DMS53 treated with DMSO at 0.1 percent for 48 hours (cell line): Measurements from ENCODE around the gene GEMIN7.

Source experiments
- DNase-seq: peaks from one replicate; lab custom pipeline; 2025; ENCODE audit not compliant: unreplicated experiment; lab: John Stamatoyannopoulos, UW

Gene GEMIN7

DNA sequence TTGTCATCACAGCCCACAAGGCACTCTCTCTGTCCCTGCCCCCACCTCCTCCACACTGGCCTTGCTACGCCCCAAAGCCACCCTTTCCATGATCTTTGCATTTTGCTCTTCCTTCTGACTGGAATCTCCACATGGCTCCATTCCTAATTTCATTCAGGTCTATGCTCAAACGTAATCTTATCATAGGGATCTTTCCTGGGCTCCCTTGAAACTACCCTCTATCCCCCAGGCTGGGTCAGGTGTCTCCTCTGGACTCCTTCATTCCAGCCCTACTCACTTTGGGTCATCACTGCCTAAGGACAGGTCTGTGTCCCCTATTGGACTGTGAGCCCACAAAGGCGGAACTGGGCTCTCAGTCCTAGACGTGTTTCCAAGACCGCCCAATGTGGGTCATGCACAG lies 3.1 kb downstream of the GEMIN7 start:
- DNase-seq = no peak

DNA sequence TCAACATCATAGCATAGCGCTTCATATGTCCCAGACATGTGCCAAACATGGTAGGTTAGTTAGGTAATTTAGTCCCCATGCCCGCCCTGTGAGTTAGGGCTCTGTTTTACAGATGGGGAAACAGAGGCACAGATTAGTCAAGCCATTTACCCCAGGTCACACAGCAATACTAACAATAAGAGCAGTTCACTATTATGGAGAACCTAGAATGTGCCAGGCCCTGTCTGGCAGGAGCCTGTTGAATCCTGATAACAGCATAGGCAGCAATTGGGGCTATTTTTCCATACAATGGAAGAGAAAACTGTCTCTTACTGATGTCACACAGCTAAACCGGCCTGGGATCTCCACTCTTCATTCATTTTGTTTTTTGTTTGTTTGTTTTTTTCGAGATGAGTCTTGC lies 7.4 kb downstream of the GEMIN7 start:
- DNase-seq = no peak

GRCh38 chr19:45087531-45087930 lies 8.5 kb downstream of the GEMIN7 start:
- no peak for DNase-seq

DNA sequence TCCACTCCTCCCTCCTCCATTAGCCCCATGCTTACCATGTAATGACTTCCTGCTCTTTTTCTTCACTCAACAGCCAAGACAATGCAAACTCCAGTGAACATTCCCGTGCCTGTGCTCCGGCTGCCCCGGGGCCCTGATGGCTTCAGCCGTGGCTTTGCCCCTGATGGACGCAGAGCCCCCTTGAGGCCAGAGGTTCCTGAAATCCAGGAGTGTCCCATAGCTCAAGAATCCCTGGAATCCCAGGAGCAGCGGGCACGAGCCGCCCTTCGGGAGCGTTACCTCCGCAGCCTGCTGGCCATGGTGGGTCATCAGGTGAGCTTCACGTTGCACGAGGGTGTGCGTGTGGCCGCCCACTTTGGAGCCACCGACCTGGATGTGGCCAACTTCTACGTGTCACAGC lies 11.0 kb downstream of the GEMIN7 start:
- DNase-seq = no peak

DNA sequence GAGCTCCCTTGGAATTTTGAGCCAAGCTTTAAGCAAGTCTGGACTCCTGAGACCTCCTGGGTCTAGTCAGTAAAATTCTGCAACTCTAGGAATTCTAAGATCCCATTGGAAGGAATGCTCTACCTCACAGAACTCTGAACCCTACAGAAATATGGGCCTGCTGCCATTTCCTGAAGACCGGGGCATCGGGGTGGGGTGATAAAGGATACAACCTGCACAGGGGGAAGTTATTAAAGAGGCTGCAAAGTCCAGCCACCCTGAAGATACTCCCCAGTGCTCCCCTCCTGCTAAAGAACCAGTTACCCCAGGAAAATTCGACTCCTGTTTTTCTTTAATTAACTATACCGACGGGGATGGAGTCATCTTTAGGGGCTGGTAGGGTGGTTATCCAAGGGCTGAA lies 11.5 kb downstream of the GEMIN7 start:
- no peak for DNase-seq

DNA sequence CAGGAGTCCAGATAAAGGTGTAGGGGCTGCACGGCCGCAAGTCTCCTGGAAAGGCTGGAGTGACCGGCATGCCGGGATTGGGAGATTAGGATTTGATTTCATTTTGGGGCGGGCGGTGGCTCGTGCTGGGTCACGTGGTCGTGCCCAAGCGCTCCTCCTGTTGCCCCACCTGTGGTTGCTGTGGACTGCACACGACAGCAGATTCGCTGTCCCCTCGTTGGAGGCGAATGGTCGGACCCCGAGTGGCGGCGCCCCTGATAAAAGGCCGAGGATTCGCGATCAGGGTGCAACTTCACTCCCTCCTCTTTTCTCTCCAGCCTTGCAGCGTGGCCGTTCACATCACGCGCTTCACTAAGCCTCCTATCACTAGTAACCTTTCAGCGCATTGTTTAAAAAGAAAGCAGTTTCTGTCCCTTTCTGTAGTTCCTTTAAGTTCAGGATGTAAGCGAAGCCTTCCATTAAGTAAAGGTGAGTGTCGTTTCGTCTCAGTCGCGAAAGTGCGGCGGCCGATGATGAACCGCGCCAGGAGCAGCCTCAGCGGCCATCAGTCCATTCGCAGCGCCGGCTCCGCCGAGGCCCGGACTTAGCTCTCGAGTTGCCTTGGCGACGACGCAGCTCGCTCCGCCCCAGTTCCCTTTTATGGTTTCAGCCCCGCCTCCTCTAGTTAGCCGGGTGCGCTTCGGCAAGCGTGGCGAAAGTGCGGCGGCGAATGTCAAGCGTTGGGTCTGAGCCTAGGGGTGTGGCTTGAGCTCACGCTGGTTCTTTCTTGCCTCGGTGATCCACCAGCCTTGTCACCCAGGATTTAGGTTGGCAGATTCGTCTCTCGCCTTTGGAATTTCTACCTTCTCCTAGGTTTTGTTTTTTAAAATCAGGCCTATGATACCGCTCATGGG lies 12.2 kb downstream of the GEMIN7 start:
- DNase-seq = peak; percentile 93

DNA sequence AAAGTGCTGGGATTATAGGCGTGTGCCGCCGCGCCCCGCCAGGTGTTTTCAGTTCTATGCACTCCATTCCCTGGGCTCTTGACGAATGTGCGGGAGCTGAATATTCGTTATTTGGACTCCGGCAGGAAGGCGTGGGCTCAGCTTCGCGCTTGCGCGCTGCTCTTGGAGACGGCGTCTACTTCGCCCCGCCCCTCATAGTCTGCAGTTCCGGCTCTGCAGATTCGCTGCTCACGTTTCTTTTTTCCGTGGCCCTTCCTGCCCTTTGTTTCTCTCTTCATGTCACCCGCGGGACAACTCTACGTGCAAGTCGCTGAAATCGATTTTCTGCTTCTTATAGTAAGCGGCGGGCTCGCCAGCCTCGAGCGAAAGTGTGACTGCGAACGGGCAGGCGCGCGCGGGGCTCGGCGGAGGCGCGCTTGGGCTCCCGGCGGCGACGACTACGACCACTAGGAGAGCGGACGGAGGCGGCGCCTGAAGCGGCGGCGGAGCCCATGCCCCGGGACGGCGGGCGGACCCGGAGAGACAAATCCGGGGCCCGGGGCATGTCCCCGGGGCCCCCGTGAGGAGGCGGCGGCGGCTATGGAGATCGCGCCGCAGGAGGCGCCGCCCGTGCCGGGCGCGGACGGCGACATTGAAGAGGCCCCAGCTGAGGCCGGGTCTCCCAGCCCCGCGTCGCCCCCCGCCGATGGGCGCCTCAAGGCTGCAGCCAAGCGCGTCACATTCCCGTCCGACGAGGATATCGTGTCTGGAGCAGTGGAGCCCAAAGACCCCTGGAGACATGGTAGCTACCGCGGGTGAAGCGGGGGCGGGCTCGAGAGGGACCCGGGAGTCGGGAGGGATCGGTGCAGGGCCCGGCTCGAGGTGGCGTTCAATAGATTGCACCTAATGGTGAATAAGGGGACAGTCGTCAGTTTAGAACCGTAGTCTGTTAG lies 14.0 kb downstream of the GEMIN7 start, which contains the start of gene PPP1R37:
Gene PPP1R37 (plus strand): TSS at position 433 of the 932 bp plus-strand sequence. CDS start 147 bp downstream, at position 580.
- peak; percentile 90 for DNase-seq

GRCh38 chr19:45094137-45094536 lies 15.1 kb downstream of the GEMIN7 start:
- DNase-seq = no peak

GRCh38 chr19:45094707-45095106 lies 15.6 kb downstream of the GEMIN7 start:
- DNase-seq = no peak

- no peak for DNase-seq
These were observed 16.7 kb downstream of the GEMIN7 start for GRCh38 chr19:45095496-45096413.

DNA sequence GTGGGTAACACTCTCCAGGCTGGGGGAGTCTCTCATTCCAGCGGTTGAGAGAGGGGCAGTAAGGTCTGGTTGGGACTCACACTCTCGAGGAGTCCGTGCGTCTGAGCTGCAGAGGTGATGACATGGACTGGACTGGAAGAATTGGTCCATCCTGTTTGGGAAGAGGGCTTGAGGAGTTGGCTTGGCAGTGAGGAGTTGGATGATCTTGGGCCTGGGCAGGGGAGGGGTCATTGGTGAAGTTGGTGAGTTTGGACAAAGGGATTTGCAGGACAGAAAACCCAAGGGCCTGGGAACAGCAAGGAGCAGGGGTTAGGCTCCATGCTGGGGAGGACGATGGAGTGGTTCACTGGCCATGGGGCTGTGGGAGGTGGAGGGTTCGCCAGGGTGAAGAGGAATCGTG lies 17.6 kb downstream of the GEMIN7 start:
- no peak for DNase-seq

GRCh38 chr19:45097450-45097775 lies 18.4 kb downstream of the GEMIN7 start:
- DNase-seq = no peak

- peak; percentile 9 for DNase-seq
These were observed 18.9 kb downstream of the GEMIN7 start for GRCh38 chr19:45097776-45098520.

DNA sequence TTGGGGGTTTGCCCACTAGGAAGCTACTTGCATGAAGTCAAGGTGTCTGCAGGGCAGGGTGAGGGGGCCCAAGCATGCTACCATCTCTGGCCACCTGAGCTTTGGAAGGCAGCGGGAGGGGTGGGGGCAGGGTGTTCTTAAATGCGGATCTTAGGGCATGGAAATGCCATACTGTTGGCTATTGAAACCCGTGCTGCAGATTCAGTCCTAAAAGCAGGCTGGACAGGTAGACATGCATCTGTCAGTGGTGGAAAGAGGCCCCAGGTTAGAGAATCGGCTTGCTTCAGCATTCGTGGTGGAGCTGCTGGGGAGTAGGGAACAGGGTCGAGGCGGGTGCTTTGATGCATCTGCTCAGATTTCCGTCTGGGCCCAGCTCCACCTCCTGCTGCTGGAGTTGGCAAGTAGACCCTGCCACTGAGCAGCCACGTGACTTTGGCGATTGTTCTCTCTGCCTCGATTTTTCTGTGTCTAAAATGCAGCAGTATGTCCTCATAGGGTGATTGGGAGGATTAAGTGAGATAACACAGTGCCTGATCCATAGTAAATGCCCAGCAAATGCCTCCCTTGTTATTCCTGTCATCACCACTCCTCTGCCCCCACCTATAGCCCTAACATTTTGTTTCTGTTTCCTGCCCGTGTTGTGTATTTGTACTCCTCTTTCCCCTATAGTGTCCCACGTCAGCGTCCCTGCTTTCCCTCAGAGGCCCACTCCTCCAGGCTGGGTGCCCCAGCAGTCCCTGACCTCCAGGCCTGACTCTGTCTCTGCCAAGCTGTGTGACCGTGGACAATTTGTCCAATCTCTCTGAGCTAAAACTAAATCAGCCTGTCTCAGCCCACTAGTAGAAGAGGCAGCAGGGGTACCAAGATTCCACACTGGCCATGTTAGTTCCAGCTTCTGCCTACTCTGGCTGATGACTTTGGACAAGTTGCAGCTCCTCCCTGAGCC lies 19.7 kb downstream of the GEMIN7 start:
- no peak for DNase-seq

DNA sequence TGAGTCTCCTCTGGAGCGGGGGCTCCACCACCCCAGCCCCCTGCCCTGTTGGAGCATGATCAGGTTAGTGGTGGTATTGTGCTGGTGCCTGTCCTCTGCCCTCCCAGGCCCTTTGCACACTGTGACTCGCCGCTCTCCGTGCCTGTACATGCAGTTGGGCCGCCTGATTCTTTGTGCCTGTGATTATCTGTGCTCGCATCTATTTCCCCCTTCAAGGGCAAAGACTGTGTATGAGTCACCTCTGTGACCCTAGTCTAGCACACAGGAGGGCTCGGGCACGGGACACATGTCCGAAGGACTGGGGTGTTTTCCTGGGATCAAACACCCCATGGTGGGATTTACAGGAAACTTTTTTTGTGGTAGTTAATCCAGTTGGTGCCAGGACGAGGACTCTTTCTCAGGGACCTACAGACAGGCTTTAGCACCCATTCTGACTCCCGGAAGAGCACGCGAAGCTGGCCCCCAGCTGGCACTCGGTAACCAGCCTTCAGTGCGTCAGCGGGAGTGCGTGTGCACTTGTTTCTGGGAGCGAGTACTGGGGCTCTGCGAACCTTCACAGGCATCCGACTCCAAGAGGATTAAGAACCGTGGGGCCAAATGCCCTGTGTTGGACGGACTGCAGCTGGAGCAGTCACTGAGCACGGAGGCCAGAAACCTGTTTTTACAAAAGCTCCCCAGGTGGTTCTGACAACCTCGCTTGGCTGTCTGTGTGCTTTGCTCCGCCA lies 20.6 kb downstream of the GEMIN7 start:
- no peak for DNase-seq

DNA sequence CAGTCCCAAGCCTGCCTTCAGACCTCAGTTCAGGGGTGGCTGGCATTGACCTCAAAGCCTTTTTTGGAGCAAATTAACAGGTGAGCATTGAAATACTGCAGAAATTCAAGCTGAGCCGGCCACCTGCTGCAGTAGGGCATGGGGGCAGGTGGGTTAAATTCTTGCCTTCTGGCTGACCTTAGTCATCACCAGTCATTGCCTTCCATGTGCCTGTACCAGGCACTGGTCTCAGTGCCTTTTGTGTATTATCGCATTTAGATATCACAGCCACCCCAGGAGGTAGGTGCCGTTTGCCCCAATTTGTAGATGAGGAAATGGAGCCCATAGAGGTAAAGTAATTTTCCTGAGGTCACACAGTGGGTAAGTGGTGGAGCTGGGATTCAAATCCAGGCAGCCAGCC lies 21.1 kb downstream of the GEMIN7 start:
- no peak for DNase-seq

- DNase-seq = no peak
These were observed 21.8 kb downstream of the GEMIN7 start for GRCh38 chr19:45100846-45101252.

DNA sequence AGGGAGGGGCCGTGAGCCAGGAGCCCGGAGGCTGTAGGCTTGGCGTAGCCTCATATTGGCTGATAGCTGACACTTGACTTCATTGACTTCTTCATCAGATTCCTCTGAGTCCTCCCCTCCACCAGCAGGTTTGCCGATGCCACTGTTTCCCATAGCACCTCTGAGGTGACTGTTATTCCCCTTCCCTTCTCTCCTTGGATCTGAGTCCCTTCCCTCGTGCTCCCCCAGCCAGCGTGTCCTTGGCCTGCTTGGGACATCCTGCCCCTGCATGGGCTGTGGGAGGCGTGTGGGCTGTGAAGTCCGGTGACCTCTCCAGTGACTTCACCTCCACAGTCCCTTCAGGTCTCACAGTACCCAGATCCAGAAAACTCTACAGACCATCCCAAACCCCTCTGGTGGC lies 22.7 kb downstream of the GEMIN7 start:
- DNase-seq = no peak
